DOHH2 (cell line): ENCODE data around the gene CTBP1.

ENCODE experiments used
- CTCF ChIP-seq: fragments of 200-600 bp; sonication (generic); IDR thresholded peaks from one replicate; pipeline ENCODE4 v1.5.1; 2014; ENCODE audit warnings: antibody characterized with exemption, mild to moderate bottlenecking, low read depth, low read length; ENCODE audit not compliant: poor library complexity, severe bottlenecking
- EZH2phosphoT487 ChIP-seq: fragments of 200-600 bp; sonication (generic); IDR thresholded peaks from 2 replicates; pipeline ENCODE4 v1.6.1; 2017; ENCODE audit warnings: borderline replicate concordance, mild to moderate bottlenecking, antibody characterized with exemption, low read length, moderate library complexity, mixed read lengths

GRCh38 chr4:1259966-1260365 lies 11.0 kb upstream of the CTBP1 start:
- no peak for TF ChIP-seq CTCF
- no peak for TF ChIP-seq EZH2phosphoT487
